ENCODE data around the gene FYB2. TPM values are rescaled to one million over a fixed set of nuclear protein-coding genes. Genes with fewer than 3 reads are reported as not detected.
A peak's percentile ranks its signal among the peaks of the same experiment; 100 is the strongest.

Gene FYB2
- polyA plus RNA-seq, 1 donor (not counting 4 experiments of a cell fraction or from before 2014, with no cell fraction given): not detected

GRCh38 chr1:56831871-56832693, 12.9 kb upstream of the FYB2 start:
- Histone ChIP-seq H3K79me2 (ENCODE audit: control insufficient read depth, insufficient read depth, low read length) (no peaks in the 10 kb centered on the region), H3K4me3 (ENCODE audit: control insufficient read depth in 2 of 3, extremely low read depth in 1 of 3, insufficient read depth in 2 of 3, low read depth in 1 of 3, low read length in 3 of 3) (no peak overlapping the region), H3K9me1 (ENCODE audit: control insufficient read depth, extremely low read depth, insufficient read depth, low read length) (no peaks in the 10 kb centered on the region), H2AFZ (ENCODE audit: control insufficient read depth, low read length) (no peak overlapping the region), H3K4me1 (ENCODE audit: control insufficient read depth, extremely low read depth, insufficient read depth, low read length) (peaks cover 6% of the 10 kb centered on the region), H3K36me3 (ENCODE audit: control insufficient read depth in 2 of 2, extremely low read depth in 1 of 2, insufficient read depth in 2 of 2, low read length in 2 of 2) (no peaks in the 10 kb centered on the region), H3K4me2 (ENCODE audit: control insufficient read depth, extremely low read depth, insufficient read depth, low read depth, low read length) (peak overlapping the region; percentile 66), H3K27me3 (ENCODE audit: control insufficient read depth, extremely low read depth, insufficient read depth, low read length) (no peaks in the 10 kb centered on the region), H3K9me3 (ENCODE audit: control insufficient read depth, low read depth, low read length) (no peaks in the 10 kb centered on the region), H3K9ac (ENCODE audit: control insufficient read depth, extremely low read depth, insufficient read depth, low read length) (no peak overlapping the region), H4K20me1 (ENCODE audit: control insufficient read depth, extremely low read depth, insufficient read depth, low read length) (no peaks in the 10 kb centered on the region), H3K27ac (ENCODE audit: control insufficient read depth, insufficient read depth, low read length) (peak overlapping the region; percentile 38)
- DNase-seq (ENCODE audit: low read depth, low spot score) (peak; percentile 83), FAIRE-seq (peak; percentile 90)
- dilution Hi-C loops (cut with MboI; ENCODE audit: extremely low pct_ligation_motif_present, low sequenced_read_pairs): no loop called here
- TF ChIP-seq CTCF (optimal IDR thresholded peaks at IDR 0.05 in 1 of 3, IDR thresholded peaks at IDR 0.05 in 1 of 3, conservative IDR thresholded peaks at IDR 0.05 in 1 of 3; ENCODE audit: extremely low read depth in 1 of 3, insufficient read depth in 2 of 3, low read length in 3 of 3): peak; percentile 88 to 92 (median 88)
- TF ChIP-seq EZH2 (IDR thresholded peaks at IDR 0.05; ENCODE audit: low read length): no peak

GRCh38 chr1:56830052-56830451, 10.8 kb upstream of the FYB2 start:
- Histone ChIP-seq H3K4me1 (ENCODE audit: control insufficient read depth, extremely low read depth, insufficient read depth, low read length) (peaks cover 6% of the 10 kb centered on the region), H3K9me1 (ENCODE audit: control insufficient read depth, extremely low read depth, insufficient read depth, low read length) (no peaks in the 10 kb centered on the region), H3K4me2 (ENCODE audit: control insufficient read depth, extremely low read depth, insufficient read depth, low read depth, low read length) (no peak overlapping the region), H3K9me3 (ENCODE audit: control insufficient read depth, low read depth, low read length) (no peaks in the 10 kb centered on the region), H3K27me3 (ENCODE audit: control insufficient read depth, extremely low read depth, insufficient read depth, low read length) (no peaks in the 10 kb centered on the region), H3K4me3 (ENCODE audit: control insufficient read depth in 2 of 3, extremely low read depth in 1 of 3, insufficient read depth in 2 of 3, low read depth in 1 of 3, low read length in 3 of 3) (no peak overlapping the region), H3K36me3 (ENCODE audit: control insufficient read depth in 2 of 2, extremely low read depth in 1 of 2, insufficient read depth in 2 of 2, low read length in 2 of 2) (no peaks in the 10 kb centered on the region), H2AFZ (ENCODE audit: control insufficient read depth, low read length) (no peak overlapping the region), H3K79me2 (ENCODE audit: control insufficient read depth, insufficient read depth, low read length) (no peaks in the 10 kb centered on the region), H3K27ac (ENCODE audit: control insufficient read depth, insufficient read depth, low read length) (no peak overlapping the region), H3K9ac (ENCODE audit: control insufficient read depth, extremely low read depth, insufficient read depth, low read length) (no peak overlapping the region), H4K20me1 (ENCODE audit: control insufficient read depth, extremely low read depth, insufficient read depth, low read length) (no peaks in the 10 kb centered on the region)
- FAIRE-seq (no peak), DNase-seq (ENCODE audit: low read depth, low spot score) (no peak)
- TF ChIP-seq EZH2 (IDR thresholded peaks at IDR 0.05; ENCODE audit: low read length) (no peak), CTCF (optimal IDR thresholded peaks at IDR 0.05 in 1 of 3, IDR thresholded peaks at IDR 0.05 in 1 of 3, conservative IDR thresholded peaks at IDR 0.05 in 1 of 3; ENCODE audit: extremely low read depth in 1 of 3, insufficient read depth in 2 of 3, low read length in 3 of 3) (no peak)
- dilution Hi-C loops (cut with MboI; ENCODE audit: extremely low pct_ligation_motif_present, low sequenced_read_pairs): no loop called here
